GM19035 (cell line): ENCODE measurements around the gene OMP.
"Not testable (repeated sequence)": the region's sequence is repeated elsewhere in the genome, so short reads cannot be mapped to it uniquely, and the experiment has no call there.

ENCODE experiments used
- ATAC-seq: cut with Tn5 transposase; IDR thresholded peaks from one replicate; pipeline ENCODE4 v1.9.1; 2021; ENCODE audit not compliant: unreplicated experiment

The OMP gene

GRCh38 chr11:77102246-77103210, at the start of gene OMP:
Gene OMP, plus strand, starts transcription at chr11:77102840. Its CDS starts 0 bp downstream, at chr11:77102840.
- ATAC-seq: no peak

GRCh38 chr11:77053217-77054015, 49.2 kb upstream of the OMP start:
- no peak for ATAC-seq

- no peak for ATAC-seq
Measured at GRCh38 chr11:77054084-77054483, 48.6 kb upstream of the OMP start.

- ATAC-seq: no peak
Measured at GRCh38 chr11:77055101-77055561, 47.5 kb upstream of the OMP start.

- ATAC-seq: no peak
Measured at GRCh38 chr11:77055913-77056312, 46.7 kb upstream of the OMP start.

- no peak for ATAC-seq
Measured at GRCh38 chr11:77056814-77057402, 45.7 kb upstream of the OMP start.

- no peak for ATAC-seq
Measured at GRCh38 chr11:77057938-77058474, 44.6 kb upstream of the OMP start.

- no peak for ATAC-seq
Measured at GRCh38 chr11:77058900-77059299, 43.7 kb upstream of the OMP start.

GRCh38 chr11:77059806-77060205, 42.8 kb upstream of the OMP start:
- no peak for ATAC-seq

- ATAC-seq: no peak
Measured at GRCh38 chr11:77060234-77060633, 42.4 kb upstream of the OMP start.

GRCh38 chr11:77061258-77061657, 41.4 kb upstream of the OMP start:
- ATAC-seq: not testable (repeated sequence)

GRCh38 chr11:77062924-77063323, 39.7 kb upstream of the OMP start:
- ATAC-seq: no peak

- no peak for ATAC-seq
Measured at GRCh38 chr11:77063407-77063806, 39.2 kb upstream of the OMP start.

GRCh38 chr11:77063861-77064260, 38.8 kb upstream of the OMP start:
- no peak for ATAC-seq

GRCh38 chr11:77064648-77065217, 37.9 kb upstream of the OMP start:
- no peak for ATAC-seq

GRCh38 chr11:77065878-77066228, 36.8 kb upstream of the OMP start:
- ATAC-seq: no peak

GRCh38 chr11:77066229-77067042, 36.2 kb upstream of the OMP start, which contains the start of gene CAPN5:
Gene CAPN5, plus strand, starts transcription at chr11:77066971. Its CDS starts 17,916 bp downstream, at chr11:77084887.
- peak; percentile 85 for ATAC-seq

- no peak for ATAC-seq
Measured at GRCh38 chr11:77067861-77068443, 34.7 kb upstream of the OMP start.
